ENCODE results near the gene ACTMAP. TPM values are rescaled to one million over a fixed set of nuclear protein-coding genes. Genes with fewer than 3 reads are reported as not detected.

Gene ACTMAP
- total and polyA plus RNA-seq, 2 of the 13 experiments (the other 11 are each of a cell fraction or from before 2014, with no cell fraction given), result 2.2 to 7.9 TPM

- no peak for TF ChIP-seq SP1 (IDR thresholded peaks at IDR 0.05)
- TF ChIP-seq SP1 (CRISPR knock-in tag; IDR thresholded peaks at IDR 0.05), result peak; percentile 89
- TF ChIP-seq PCBP2 (optimal IDR thresholded peaks at IDR 0.05; ENCODE audit: low read depth, low read length, poor library complexity, severe bottlenecking), result no peak
- TF ChIP-seq KDM1A (CRISPR knock-in tag; IDR thresholded peaks at IDR 0.05), result no peak
- TF ChIP-seq ZNF574 (CRISPR knock-in tag; IDR thresholded peaks at IDR 0.05), result no peak
- TF ChIP-seq ZNF75D (CRISPR knock-in tag; IDR thresholded peaks at IDR 0.05; ENCODE audit: borderline replicate concordance), result no peak
- no peak for TF ChIP-seq LCORL (IDR thresholded peaks at IDR 0.05)
- TF ChIP-seq LCORL (CRISPR knock-in tag; IDR thresholded peaks at IDR 0.05), result no peak
- no peak; the same call in 1 of the 2 replicates for TF ChIP-seq REL (CRISPR knock-in tag; conservative IDR thresholded peaks at IDR 0.05)
- no peak for TF ChIP-seq ATF6 (CRISPR knock-in tag; conservative IDR thresholded peaks at IDR 0.05)
- peak; percentile 94 for TF ChIP-seq BHLHE40 (IDR thresholded peaks at IDR 0.05; ENCODE audit: low read length)
- TF ChIP-seq IRF1 (CRISPR knock-in tag; IDR thresholded peaks at IDR 0.05; ENCODE audit: low read depth), result no peak
- no peak for TF ChIP-seq ZNF180 (CRISPR knock-in tag; IDR thresholded peaks at IDR 0.05; ENCODE audit: borderline replicate concordance, low read depth)
- TF ChIP-seq ZMAT5 (CRISPR knock-in tag; IDR thresholded peaks at IDR 0.05; ENCODE audit: borderline replicate concordance, low read depth), result no peak
- TF ChIP-seq THYN1 (CRISPR knock-in tag; IDR thresholded peaks at IDR 0.05; ENCODE audit: borderline replicate concordance, low read depth), result no peak
- no peak for TF ChIP-seq ZFP37 (CRISPR knock-in tag; IDR thresholded peaks at IDR 0.05; ENCODE audit: borderline replicate concordance)
- peak; percentile 53; the same call in 1 of the 2 replicates for TF ChIP-seq ZNF777 (CRISPR knock-in tag; IDR thresholded peaks at IDR 0.05)
- no peak for TF ChIP-seq ZMYM2 (CRISPR knock-in tag; IDR thresholded peaks at IDR 0.05)
- TF ChIP-seq ZNF24 (IDR thresholded peaks at IDR 0.05), result no peak
- no peak for TF ChIP-seq BORCS8-MEF2B (CRISPR knock-in tag; IDR thresholded peaks at IDR 0.05)
- TF ChIP-seq CAMTA2 (CRISPR knock-in tag; IDR thresholded peaks at IDR 0.05; ENCODE audit: borderline replicate concordance), result no peak
- TF ChIP-seq BRD4 (CRISPR knock-in tag; IDR thresholded peaks at IDR 0.05), result no peak
- TF ChIP-seq HOMEZ (CRISPR knock-in tag; IDR thresholded peaks at IDR 0.05; ENCODE audit: low read depth), result peak; percentile 29; the same call in 1 of the 2 replicates
- TF ChIP-seq ZSCAN25 (CRISPR knock-in tag; IDR thresholded peaks at IDR 0.05), result no peak
These were observed 48.6 kb upstream of the ACTMAP start, which contains the start of gene EGLN2 (continued) for GRCh38 chr19:40798683-40799557.
